CD8-positive, alpha-beta memory T cell (primary cell): ENCODE data around the gene EIF1B. TPM values are rescaled to one million over a fixed set of nuclear protein-coding genes. Genes with fewer than 3 reads are reported as not detected.

Source experiments
- CTCF ChIA-PET: fragments of 350-600 bp; sonication (Branson Sonifier 250); formaldehyde crosslinking; loops from one replicate; lab custom pipeline; 2021; ENCODE audit warnings: antibody characterized with exemption; lab: Charles Lee
- POLR2A ChIA-PET: fragments of 350-600 bp; sonication (Branson Sonifier 250); formaldehyde crosslinking; loops from one replicate; lab custom pipeline; 2021; ENCODE audit warnings: antibody characterized with exemption; lab: Charles Lee
- DNase-seq, 5 donors: peaks; one replicate each; pipeline versions ENCODE4 v3.0.0 to v3.0.0-alpha.2; 2020 to 2022; ENCODE audit warnings: mixed read lengths in 1 of 5
- H3K27ac ChIP-seq: one replicate; pipeline ENCODE4 v1.7.0; 2013; ENCODE audit warnings: low read depth, mild to moderate bottlenecking, low read length, moderate library complexity
- H3K27me3 ChIP-seq: 2 replicates; pipeline ENCODE4 v1.7.0; 2013; ENCODE audit warnings: low read length, mild to moderate bottlenecking; ENCODE audit not compliant: insufficient read depth, poor library complexity, severe bottlenecking
- H3K36me3 ChIP-seq: 2 replicates; pipeline ENCODE4 v1.7.0; 2013; ENCODE audit warnings: mild to moderate bottlenecking, low read length, moderate library complexity; ENCODE audit not compliant: insufficient read depth
- H3K4me1 ChIP-seq: 2 replicates; pipeline ENCODE4 v1.7.0; 2013; ENCODE audit warnings: mild to moderate bottlenecking, low read length, moderate library complexity; ENCODE audit not compliant: insufficient read depth
- H3K4me3 ChIP-seq: 2 replicates; pipeline ENCODE4 v1.7.0; 2013; ENCODE audit warnings: mild to moderate bottlenecking, low read length
- H3K9me3 ChIP-seq: 2 replicates; pipeline ENCODE4 v1.7.0; 2013; ENCODE audit warnings: mild to moderate bottlenecking, low read length
- H3K27ac Mint-ChIP-seq, 8 donors: one replicate each; pipeline ENCODE4 v1.8.0; 2020 to 2021; ENCODE audit warnings: mixed read lengths in 8 of 8, mild to moderate bottlenecking in 6 of 8, inconsistent platforms in 3 of 8, moderate library complexity in 3 of 8
- H3K27me3 Mint-ChIP-seq, 2 donors: one replicate each; pipeline ENCODE4 v1.8.0; 2020 to 2021; ENCODE audit warnings: mixed read lengths in 2 of 2, mild to moderate bottlenecking in 1 of 2, moderate library complexity in 1 of 2
- H3K36me3 Mint-ChIP-seq, 3 donors: one replicate each; pipeline ENCODE4 v1.8.0; 2020 to 2021; ENCODE audit warnings: mixed read lengths in 3 of 3, inconsistent platforms in 1 of 3, mild to moderate bottlenecking in 1 of 3
- H3K4me1 Mint-ChIP-seq, 3 donors: one replicate each; pipeline ENCODE4 v1.8.0; 2020 to 2021; ENCODE audit warnings: mixed read lengths in 3 of 3, inconsistent platforms in 1 of 3, mild to moderate bottlenecking in 1 of 3
- H3K4me3 Mint-ChIP-seq, 7 donors: one replicate each; pipeline ENCODE4 v1.8.0; 2020 to 2021; ENCODE audit warnings: mixed read lengths in 7 of 7, mild to moderate bottlenecking in 6 of 7, moderate library complexity in 4 of 7, inconsistent platforms in 2 of 7
- H3K9me3 Mint-ChIP-seq, 5 donors: one replicate each; pipeline ENCODE4 v1.8.0; 2020 to 2022; ENCODE audit warnings: mixed read lengths in 5 of 5, mild to moderate bottlenecking in 3 of 5, moderate library complexity in 2 of 5, inconsistent platforms in 1 of 5
- polyA plus RNA-seq: library from polyadenylated mRNA; unstranded; fragments of 300-500 nt; fragmentation: Illumina TruSeq; gene quantifications from one replicate; pipeline ENCODE4 v1.2.3, GENCODE V29; 2021
- total RNA-seq, 2 experiments: library from RNA; stranded (reverse); gene quantifications; one replicate each; pipeline ENCODE4 v1.2.3, GENCODE V29; 2021

EIF1B gene
- total and polyA plus RNA-seq, 3 experiments from 2014 or later = 57.1 to 81.4 (median 76.4) TPM

GRCh38 chr3:40336101-40336500, 26.6 kb downstream of the EIF1B start:
- H3K4me3 Mint-ChIP-seq = no peak overlapping the region
- DNase-seq = no peak
- Histone ChIP-seq H3K4me3 (no peak overlapping the region), H3K4me1 (no peaks in the 10 kb centered on the region), H3K27me3 (no peaks in the 10 kb centered on the region), H3K27ac (no peak overlapping the region), H3K36me3 (no peaks in the 10 kb centered on the region), H3K9me3 (no peaks in the 10 kb centered on the region)
- H3K9me3 Mint-ChIP-seq = no peaks in the 10 kb centered on the region
- H3K27ac Mint-ChIP-seq = no peak overlapping the region
- H3K4me1 Mint-ChIP-seq = no peaks in the 10 kb centered on the region
- ChIA-PET POLR2A (no interaction called here), CTCF (interaction anchor here (1.5 kb wide), 1 partner anchor 9 kb away, joined by 5 read pairs; no protein-coding TSS in a partner anchor)
- no peaks in the 10 kb centered on the region for H3K36me3 Mint-ChIP-seq
- peaks cover 0 to 2% of the 10 kb centered on the region in 2 donors for H3K27me3 Mint-ChIP-seq

DNA sequence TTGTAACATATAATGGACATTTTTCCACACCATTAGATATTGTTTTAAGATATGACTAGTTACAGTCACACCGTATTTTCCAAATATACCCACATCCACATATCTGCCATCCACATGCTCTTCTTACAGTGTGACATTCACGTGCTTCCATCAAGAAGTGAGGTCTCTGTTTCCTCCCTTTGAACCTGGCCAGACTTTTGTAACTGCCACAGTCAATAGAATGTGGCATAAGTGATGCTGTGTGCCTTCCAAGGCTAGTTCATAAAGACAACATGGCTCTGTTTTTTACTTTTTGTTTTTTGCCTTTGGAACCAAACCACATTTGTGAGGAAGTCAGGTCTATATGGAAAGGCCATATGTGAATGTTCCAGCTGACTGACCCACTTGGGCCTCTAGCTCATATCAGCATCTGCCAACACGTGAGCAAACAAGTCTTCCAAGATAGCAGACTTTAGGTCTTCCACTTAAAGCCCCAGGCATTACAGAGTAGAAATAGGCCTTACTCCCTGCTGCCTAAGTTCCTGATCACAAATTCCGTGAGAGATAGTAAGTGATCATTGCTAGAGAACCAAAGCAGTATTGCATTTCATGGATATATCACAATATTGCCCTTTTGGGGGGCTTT, 27.1 kb downstream of the EIF1B start:
- Histone ChIP-seq H3K4me3 (no peak overlapping the region), H3K4me1 (no peaks in the 10 kb centered on the region), H3K9me3 (no peaks in the 10 kb centered on the region), H3K36me3 (no peaks in the 10 kb centered on the region), H3K27ac (no peak overlapping the region), H3K27me3 (no peaks in the 10 kb centered on the region)
- Mint-ChIP-seq H3K9me3 (no peaks in the 10 kb centered on the region), H3K36me3 (no peaks in the 10 kb centered on the region), H3K4me1 (no peaks in the 10 kb centered on the region), H3K27ac (no peak overlapping the region), H3K4me3 (no peak overlapping the region), H3K27me3 (peaks cover 0 to 2% of the 10 kb centered on the region in 2 donors)
- POLR2A ChIA-PET = no interaction called here
- CTCF ChIA-PET = no interaction called here
- DNase-seq = no peak

DNA sequence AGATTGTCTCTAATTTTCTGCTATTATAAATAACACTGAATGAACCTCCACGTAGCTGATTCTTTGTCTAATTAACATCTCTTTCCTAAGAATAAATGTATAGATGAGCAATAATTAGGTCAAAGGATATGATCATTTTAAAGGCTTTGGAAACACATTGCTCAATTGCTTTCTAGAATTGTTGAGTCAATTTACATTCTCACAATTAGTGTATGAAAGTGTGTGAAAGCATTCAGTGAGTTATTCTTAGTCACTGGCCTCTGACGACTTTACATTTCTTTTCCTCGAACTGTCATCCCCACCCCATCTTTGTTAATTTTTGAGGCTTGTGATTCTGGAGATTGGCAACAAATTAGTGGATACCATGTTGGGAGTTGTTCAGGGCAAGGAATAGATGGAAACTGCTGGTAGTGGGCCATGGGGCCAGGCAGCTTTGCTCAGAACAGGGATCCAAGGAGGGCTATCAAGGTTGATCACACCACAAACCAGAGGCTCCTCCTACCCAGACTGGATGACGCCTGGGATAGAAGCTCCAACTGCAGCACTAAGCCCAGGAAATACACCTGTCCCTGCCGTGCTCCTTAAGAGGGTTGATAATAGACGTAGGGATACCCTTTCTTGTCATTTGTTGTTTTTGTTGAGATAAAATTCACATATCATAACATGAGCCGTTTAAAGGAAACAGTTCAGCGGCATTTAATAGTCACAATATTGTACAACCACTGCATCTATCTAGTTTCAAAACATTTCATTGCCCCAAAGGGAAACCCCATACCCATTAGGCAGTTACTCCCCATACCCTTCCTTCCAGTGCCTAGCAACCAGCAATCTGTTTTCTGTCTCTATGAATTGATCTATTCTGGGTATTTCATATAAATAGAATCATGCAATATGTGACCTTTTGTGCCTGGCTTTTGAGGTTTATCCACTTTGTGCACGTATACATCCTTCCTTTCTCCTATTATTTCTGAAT, 27.9 kb downstream of the EIF1B start:
- no peaks in the 10 kb centered on the region for H3K36me3 ChIP-seq
- no peak for DNase-seq
- Mint-ChIP-seq H3K36me3 (no peaks in the 10 kb centered on the region), H3K27me3 (peaks cover 0 to 2% of the 10 kb centered on the region in 2 donors), H3K9me3 (no peaks in the 10 kb centered on the region), H3K4me3 (no peak overlapping the region), H3K27ac (no peak overlapping the region), H3K4me1 (no peaks in the 10 kb centered on the region)
- no peaks in the 10 kb centered on the region for H3K9me3 ChIP-seq
- ChIA-PET POLR2A (no interaction called here), CTCF (no interaction called here)
- H3K4me3 ChIP-seq = no peak overlapping the region
- no peaks in the 10 kb centered on the region for H3K4me1 ChIP-seq
- H3K27me3 ChIP-seq = no peaks in the 10 kb centered on the region
- no peak overlapping the region for H3K27ac ChIP-seq

GRCh38 chr3:40339871-40340270, 30.4 kb downstream of the EIF1B start:
- CTCF ChIA-PET = interaction anchor here (2.4 kb wide), 1 partner anchor 11 kb away, joined by 5 read pairs; no protein-coding TSS in a partner anchor
- Mint-ChIP-seq H3K27me3 (peaks cover 0 to 2% of the 10 kb centered on the region in 2 donors), H3K9me3 (no peaks in the 10 kb centered on the region)

DNA sequence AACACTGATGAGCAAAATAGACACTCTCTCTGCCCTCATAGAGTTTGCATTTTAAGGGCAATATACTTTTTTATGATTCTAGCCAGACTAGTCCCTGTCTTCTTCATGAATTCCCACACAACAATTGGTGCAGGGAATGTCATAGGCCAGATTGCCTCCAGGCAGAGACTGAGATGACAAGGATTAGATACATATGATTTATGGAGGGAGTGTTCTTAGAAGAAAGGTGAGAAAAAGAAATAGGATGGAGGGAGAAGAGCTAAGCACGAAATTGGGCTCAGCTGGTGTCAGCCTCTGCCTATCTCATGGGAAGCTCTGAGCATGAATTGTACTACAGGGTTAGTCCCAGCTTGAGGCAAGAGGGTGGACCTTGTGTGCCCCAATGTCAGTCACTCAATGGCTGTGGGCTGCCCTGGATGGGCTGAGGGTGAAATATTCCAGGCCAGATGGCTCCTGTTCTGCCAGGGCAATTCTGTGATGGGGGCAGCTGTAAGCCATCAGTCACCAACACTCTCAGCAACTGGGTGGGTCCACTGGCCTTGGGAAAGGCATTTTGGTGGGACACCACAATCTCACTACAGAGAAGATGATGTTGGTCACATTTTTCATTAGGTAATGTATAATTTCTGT, 31.1 kb downstream of the EIF1B start:
- no peaks in the 10 kb centered on the region for H3K4me1 Mint-ChIP-seq
- H3K27ac Mint-ChIP-seq = no peak overlapping the region
- Histone ChIP-seq H3K27ac (no peak overlapping the region), H3K27me3 (no peaks in the 10 kb centered on the region), H3K4me1 (no peaks in the 10 kb centered on the region), H3K4me3 (no peak overlapping the region), H3K9me3 (no peaks in the 10 kb centered on the region), H3K36me3 (no peaks in the 10 kb centered on the region)
- ChIA-PET CTCF (interaction anchor here (2.4 kb wide), 1 partner anchor 12 kb away, joined by 5 read pairs; no protein-coding TSS in a partner anchor), POLR2A (no interaction called here)
- H3K36me3 Mint-ChIP-seq = no peaks in the 10 kb centered on the region
- H3K4me3 Mint-ChIP-seq = no peak overlapping the region
- H3K9me3 Mint-ChIP-seq = peaks cover 0 to under 1% (median 0%) of the 10 kb centered on the region in 5 donors
- peaks cover 0 to 2% of the 10 kb centered on the region in 2 donors for H3K27me3 Mint-ChIP-seq
- DNase-seq = no peak

More at GRCh38 chr3:40339871-40340270, 30.4 kb downstream of the EIF1B start:
- Mint-ChIP-seq H3K27ac (no peak overlapping the region), H3K36me3 (no peaks in the 10 kb centered on the region), H3K4me3 (no peak overlapping the region), H3K4me1 (no peaks in the 10 kb centered on the region)
- no peaks in the 10 kb centered on the region for H3K4me1 ChIP-seq
- no peaks in the 10 kb centered on the region for H3K27me3 ChIP-seq
- no peak overlapping the region for H3K4me3 ChIP-seq
- POLR2A ChIA-PET = no interaction called here
- H3K36me3 ChIP-seq = no peaks in the 10 kb centered on the region
- H3K27ac ChIP-seq = no peak overlapping the region
- H3K9me3 ChIP-seq = no peaks in the 10 kb centered on the region
- no peak for DNase-seq

- DNase-seq = no peak
- H3K4me3 Mint-ChIP-seq = no peak overlapping the region
- POLR2A ChIA-PET = no interaction called here
Observed at GRCh38 chr3:40341671-40342070, 32.2 kb downstream of the EIF1B start.

DNA sequence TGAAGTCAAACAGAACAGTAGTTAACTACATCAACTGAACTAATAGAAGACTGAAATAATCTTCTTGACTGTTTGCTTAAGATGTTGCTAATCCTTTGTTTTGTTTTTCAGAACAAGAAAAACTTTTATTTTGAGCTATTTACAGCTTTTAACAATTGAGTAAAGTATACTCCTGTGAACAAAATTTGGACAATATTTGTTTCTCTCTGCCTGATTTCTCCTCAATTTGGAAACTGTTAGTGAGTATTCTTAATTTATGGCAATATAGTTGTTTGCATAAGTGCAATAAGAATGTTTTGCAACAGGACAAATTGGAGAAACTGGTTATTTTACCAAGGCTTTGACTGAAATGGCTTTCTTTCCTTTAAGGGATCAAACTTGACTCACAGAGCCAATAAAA, 41.0 kb downstream of the EIF1B start:
- Mint-ChIP-seq H3K4me1 (no peaks in the 10 kb centered on the region), H3K4me3 (no peak overlapping the region), H3K36me3 (peaks cover 0 to 2% (median 0%) of the 10 kb centered on the region in 3 donors), H3K27ac (no peak overlapping the region), H3K27me3 (peaks cover 12 to 22% of the 10 kb centered on the region in 2 donors), H3K9me3 (peaks cover 4 to 16% (median 6%) of the 10 kb centered on the region in 5 donors)
- Histone ChIP-seq H3K4me3 (no peak overlapping the region), H3K36me3 (no peaks in the 10 kb centered on the region), H3K4me1 (no peaks in the 10 kb centered on the region), H3K27ac (no peak overlapping the region), H3K27me3 (no peaks in the 10 kb centered on the region), H3K9me3 (no peaks in the 10 kb centered on the region)
- ChIA-PET CTCF (no interaction called here), POLR2A (no interaction called here)
- DNase-seq = no peak

More at GRCh38 chr3:40341671-40342070, 32.2 kb downstream of the EIF1B start:
- Mint-ChIP-seq H3K27me3 (peaks cover 0 to 2% of the 10 kb centered on the region in 2 donors), H3K27ac (no peak overlapping the region), H3K4me1 (no peaks in the 10 kb centered on the region), H3K9me3 (peaks cover 0 to 2% (median 0%) of the 10 kb centered on the region in 5 donors), H3K36me3 (no peaks in the 10 kb centered on the region)
- CTCF ChIA-PET = no interaction called here
- H3K4me3 ChIP-seq = no peak overlapping the region
- no peaks in the 10 kb centered on the region for H3K36me3 ChIP-seq
- no peaks in the 10 kb centered on the region for H3K4me1 ChIP-seq
- no peak overlapping the region for H3K27ac ChIP-seq
- H3K9me3 ChIP-seq = no peaks in the 10 kb centered on the region
- no peaks in the 10 kb centered on the region for H3K27me3 ChIP-seq
